AG08396 (cell line): ENCODE results near the gene ZNF354C.
A peak's percentile ranks its signal among the peaks of the same experiment; 100 is the strongest.

ENCODE experiments used
- DNase-seq: peaks from one replicate; pipeline ENCODE4 v3.0.0; 2012; ENCODE audit warnings: low spot score, mixed read lengths

The ZNF354C gene

DNA sequence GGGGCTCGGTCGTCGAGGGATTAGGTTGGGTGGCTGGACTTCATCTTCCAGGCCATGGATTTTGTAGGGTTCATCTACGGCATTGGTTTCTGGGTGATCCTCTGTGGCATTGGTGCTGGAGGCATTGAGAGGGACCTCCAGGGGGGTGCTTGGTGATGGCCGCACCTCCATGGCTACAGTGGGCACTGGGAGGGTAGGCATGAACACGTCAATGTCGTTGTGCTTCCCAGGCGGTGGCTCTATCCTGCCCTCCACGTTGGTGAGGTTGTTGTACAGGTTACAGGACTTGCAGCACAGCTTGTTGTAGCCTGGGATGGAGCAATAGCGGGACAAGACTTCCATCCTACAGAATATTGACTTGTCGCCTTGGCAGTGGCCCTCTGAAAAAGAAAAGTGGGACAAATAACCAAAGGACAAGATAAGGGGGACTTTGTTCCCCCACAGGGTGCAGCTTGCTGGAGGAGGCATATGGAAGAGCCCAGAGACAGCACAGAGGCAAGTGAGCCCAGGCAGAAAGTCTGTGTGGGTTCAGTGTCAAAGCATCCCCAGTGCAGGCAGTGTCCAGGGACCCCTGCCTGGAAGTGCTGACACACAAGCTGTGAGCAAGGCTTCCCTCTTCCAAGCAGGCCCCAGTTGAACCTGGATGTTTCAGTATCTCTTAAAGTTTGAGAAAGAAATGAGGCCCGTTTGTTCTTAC is 53.9 kb downstream of the ZNF354C start:
- DNase-seq = peak; percentile 5

DNA sequence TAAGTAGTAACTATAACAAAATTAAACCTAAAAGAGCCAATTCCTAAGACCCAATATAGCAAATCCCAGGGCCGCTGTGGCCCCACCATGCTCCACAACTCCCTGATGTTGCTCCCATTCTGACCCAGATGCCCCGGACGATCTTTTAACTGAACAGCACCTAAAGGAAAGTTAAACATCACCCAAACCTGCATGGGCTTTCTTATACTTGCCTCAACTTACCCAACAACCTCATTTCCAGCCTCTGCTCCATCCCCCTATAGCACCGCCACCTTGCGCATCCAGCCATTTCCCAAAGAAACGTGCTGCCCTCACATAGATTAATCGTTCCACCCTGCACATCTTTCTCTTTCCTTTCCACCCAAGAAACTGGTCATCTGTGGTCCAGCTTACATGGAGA is 54.6 kb downstream of the ZNF354C start:
- peak; percentile 3 for DNase-seq

DNA sequence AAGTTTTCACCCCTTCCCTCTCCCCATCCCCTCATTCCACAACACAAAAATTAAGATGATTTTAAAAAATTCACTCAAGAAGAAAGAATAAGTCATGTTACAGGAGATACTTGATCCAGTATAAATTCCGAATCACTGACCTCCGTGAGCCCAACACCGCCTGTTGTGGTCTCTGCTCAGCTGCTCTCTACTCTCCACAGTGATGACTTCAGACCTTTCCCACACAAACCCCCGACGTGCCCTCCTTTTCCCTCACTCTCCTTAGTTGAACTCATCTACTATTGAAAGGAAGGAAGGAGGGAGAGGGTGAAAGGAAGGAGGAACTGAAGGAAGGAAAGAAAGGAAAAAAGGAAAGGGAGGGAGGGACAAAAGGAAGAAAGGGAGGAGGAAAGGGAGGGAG is 55.1 kb downstream of the ZNF354C start:
- peak; percentile 2 for DNase-seq

- DNase-seq = peak; percentile 5
These were observed 55.8 kb downstream of the ZNF354C start for GRCh38 chr5:179115845-179116524.

- no peak for DNase-seq
These were observed 58.2 kb downstream of the ZNF354C start for GRCh38 chr5:179118338-179118737.

DNA sequence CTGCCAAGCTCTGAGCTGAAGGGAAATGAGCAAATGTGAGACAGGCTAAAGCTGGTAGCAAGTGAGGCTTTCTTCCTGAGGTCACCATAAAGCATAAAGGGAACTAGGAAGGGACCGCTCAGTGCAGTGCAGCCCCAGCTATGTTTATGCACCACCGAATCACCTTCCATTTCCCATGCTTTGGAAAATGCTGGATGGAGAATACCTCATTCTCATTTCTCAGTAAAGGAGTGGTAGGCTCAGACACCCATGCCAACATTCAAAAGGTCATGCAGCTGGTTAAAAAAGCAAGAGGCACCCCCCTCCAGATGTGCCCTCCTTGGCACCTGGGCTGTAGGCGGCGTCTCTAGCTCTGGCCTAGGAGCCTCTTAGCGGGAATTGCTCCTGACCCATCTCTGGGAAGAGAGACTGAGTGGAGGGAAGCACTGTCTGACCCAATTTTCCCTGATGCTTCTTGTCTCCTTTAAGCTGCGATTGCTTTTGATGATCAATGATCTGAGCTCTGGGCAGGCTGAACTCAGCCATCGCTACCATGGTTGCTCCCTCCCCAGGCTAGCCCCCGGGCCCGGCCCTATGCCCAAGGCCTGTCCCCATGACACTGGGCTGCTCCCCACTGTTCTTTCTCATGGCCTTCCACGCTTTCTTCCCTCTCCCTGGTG is 58.7 kb downstream of the ZNF354C start:
- DNase-seq = no peak

- no peak for DNase-seq
These were observed 59.4 kb downstream of the ZNF354C start for GRCh38 chr5:179119415-179120170.

DNA sequence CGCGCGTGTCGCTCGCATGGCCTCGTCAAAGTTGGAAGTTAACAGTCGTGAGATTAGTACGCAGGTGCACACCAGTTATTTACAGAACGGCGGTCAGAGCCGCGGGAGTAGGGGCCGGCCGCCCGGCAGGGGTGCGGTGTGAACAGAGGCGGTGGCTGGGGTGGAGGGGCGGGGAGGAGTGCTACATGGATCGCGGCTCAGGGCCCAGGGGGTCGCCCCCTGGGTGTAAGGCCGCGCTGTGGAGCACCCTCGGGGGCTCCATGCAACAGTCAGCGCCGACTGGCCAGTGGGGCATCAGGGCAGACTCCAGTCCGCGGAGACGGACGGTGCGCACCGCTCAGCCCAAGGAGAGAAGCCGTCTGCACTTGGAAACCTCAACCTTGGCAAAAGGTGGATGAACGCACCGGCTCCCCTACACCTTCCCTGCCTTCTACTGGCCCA is 60.3 kb downstream of the ZNF354C start:
- no peak for DNase-seq

- DNase-seq = no peak
These were observed 60.9 kb downstream of the ZNF354C start for GRCh38 chr5:179120951-179121666.

DNA sequence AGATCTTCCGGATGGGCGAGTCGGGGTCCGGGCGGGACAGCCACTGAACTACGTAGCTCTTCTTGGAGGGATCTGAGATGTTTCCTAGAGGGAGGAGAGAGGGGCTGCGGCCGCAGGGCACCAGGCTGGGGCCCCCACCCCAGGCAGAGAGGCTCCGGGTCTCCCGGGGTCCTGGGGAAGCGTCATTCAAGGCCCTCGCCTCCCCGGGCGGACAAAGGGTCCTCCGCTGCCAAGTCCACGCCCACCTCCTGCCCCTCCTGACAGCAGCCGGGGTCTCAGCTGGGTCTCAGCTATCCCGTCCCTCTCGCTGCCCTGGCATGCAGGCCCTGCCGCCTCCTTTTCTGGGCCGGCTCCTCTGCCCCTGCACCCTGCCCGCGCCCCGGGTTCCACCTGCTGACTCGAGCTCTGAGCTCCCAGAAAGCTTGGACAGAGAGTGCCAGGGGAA is 61.5 kb downstream of the ZNF354C start:
- no peak for DNase-seq

GRCh38 chr5:179122411-179123108 is 62.4 kb downstream of the ZNF354C start:
- no peak for DNase-seq

DNA sequence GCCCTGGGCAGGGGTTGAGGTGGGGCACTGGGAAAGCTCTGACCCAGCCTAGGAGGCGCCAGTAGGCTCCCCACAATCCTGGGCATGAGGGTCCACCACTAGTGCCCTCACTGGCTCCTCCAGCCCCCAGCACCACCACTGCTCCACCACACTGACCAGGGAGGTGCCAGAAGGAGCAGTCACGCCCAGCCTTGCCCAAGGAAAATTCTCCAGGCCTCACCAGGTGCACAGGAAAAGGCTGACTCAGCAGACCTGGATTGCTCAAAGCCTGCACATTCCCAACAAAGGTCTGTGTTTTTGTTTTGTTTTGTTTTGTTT is 62.9 kb downstream of the ZNF354C start:
- DNase-seq = no peak

DNA sequence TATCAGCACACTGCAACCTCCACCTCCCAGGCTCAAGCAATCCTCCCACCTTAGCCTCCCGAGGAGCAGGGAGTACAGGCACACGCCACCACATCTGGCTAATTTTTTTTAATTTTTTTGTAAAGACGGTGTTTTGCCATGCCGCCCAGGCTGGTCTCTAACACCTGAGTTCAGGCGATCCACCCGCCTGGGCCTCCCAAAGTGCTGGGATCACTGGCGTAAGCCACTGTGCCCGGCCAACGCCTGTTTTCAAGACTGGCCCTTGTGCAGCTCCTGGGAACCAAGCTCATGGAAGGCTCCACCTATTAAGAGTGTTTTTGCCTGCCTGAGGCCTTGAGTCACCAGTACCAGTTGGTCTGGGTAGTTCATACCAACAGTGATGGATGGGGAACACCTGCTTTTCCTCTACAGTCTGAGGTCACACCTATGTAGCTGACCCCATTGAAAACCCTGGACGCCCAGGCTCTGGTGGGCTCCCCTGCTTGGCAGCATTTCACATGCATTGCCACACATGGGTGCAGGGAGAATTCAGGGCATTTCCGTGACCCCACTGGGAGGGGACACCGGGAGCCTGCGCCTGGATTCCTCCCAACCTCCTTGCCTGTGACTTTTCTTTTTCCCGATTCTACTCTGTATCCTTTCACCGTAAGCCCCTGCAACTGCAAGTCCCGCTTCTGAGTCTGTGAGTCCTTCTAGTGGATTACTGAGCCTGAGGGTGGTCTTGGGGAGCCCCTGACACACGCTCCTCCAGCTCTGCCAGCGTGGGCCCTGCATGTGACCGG is 63.5 kb downstream of the ZNF354C start:
- DNase-seq = no peak

DNA sequence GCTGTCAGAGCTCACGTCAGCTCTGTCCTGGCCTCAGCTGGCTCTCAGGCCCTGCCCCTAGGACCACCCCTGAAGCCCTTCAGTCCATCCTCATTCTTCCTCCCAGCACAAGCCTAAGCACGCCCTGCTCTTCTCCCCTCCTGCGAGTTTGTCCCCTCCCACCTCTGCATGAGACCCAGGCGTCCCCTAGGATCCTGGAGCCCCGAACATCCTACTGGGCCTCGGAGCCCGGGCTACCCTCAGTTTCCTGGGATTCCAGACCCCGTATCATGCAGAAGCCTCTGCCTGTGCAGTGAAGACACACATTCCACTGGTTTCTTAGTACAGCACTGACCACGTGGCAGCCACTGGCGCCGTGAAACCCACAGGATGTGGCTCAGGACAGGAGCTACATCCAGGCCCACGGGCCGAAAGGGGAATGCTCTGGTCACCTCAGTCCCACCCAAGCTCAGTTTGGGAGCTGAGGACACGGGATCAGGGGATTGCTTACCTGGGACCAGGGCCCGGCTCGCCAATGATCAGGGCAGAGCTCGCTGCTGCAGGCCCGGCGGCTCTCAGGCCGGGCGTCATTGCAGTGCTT is 64.2 kb downstream of the ZNF354C start:
- DNase-seq = no peak

- no peak for DNase-seq
These were observed 64.9 kb downstream of the ZNF354C start for GRCh38 chr5:179124853-179125788.

- no peak for DNase-seq
These were observed 65.8 kb downstream of the ZNF354C start for GRCh38 chr5:179125789-179126505.

- DNase-seq = no peak
These were observed 66.4 kb downstream of the ZNF354C start for GRCh38 chr5:179126506-179126991.
